Eye (tissue), 1 donor: ENCODE data around the gene PCDHA1.
"Not testable (repeated sequence)": the region's sequence is repeated elsewhere in the genome, so short reads cannot be mapped to it uniquely, and the experiment has no call there.

Experiments
- DNase-seq: peaks from one replicate; pipeline ENCODE4 v3.0.0-alpha.2; 2015

The PCDHA1 gene

GRCh38 chr5:140785905-140786686, at the start of gene PCDHA1:
TSS of gene PCDHA1 (plus strand) at chr5:140786140.
- DNase-seq, result no peak

GRCh38 chr5:140737486-140737885, 48.5 kb upstream of the PCDHA1 start:
- no peak for DNase-seq

GRCh38 chr5:140741967-140742366, 44.0 kb upstream of the PCDHA1 start:
- DNase-seq, result no peak

- no peak for DNase-seq
Measured at GRCh38 chr5:140753561-140753960, 32.4 kb upstream of the PCDHA1 start.

- DNase-seq, result peak; percentile 1
Measured at GRCh38 chr5:140764177-140764973, 21.6 kb upstream of the PCDHA1 start.

- DNase-seq, result no peak
Measured at GRCh38 chr5:140767444-140767843, 18.5 kb upstream of the PCDHA1 start.

- DNase-seq, result no peak
Measured at GRCh38 chr5:140780512-140780911, 5.4 kb upstream of the PCDHA1 start.

GRCh38 chr5:140787422-140787821, 1.5 kb downstream of the PCDHA1 start:
- DNase-seq, result not testable (repeated sequence)

- DNase-seq, result not testable (repeated sequence)
Measured at GRCh38 chr5:140787849-140788504, 2.0 kb downstream of the PCDHA1 start.

- DNase-seq, result no peak
Measured at GRCh38 chr5:140791089-140791488, 5.1 kb downstream of the PCDHA1 start.

GRCh38 chr5:140794595-140795258, 8.8 kb downstream of the PCDHA1 start, which contains the start of gene PCDHA2:
TSS of gene PCDHA2 (plus strand) at chr5:140794852.
- DNase-seq, result no peak

GRCh38 chr5:140795259-140795641, 9.3 kb downstream of the PCDHA1 start:
- DNase-seq, result no peak

- not testable (repeated sequence) for DNase-seq
Measured at GRCh38 chr5:140796072-140796717, 10.3 kb downstream of the PCDHA1 start.

- no peak for DNase-seq
Measured at GRCh38 chr5:140796718-140797095, 10.8 kb downstream of the PCDHA1 start.

- DNase-seq, result peak; percentile 50
Measured at GRCh38 chr5:140800816-140801493, 15.0 kb downstream of the PCDHA1 start, which contains the start of gene PCDHA3. TSS of gene PCDHA3 (plus strand) at chr5:140801057.

GRCh38 chr5:140801494-140801841, 15.5 kb downstream of the PCDHA1 start:
- DNase-seq, result peak; percentile 2

- DNase-seq, result not testable (repeated sequence)
Measured at GRCh38 chr5:140802381-140802780, 16.4 kb downstream of the PCDHA1 start.

- no peak for DNase-seq
Measured at GRCh38 chr5:140802781-140803271, 16.9 kb downstream of the PCDHA1 start.

- peak; percentile 16 for DNase-seq
Measured at GRCh38 chr5:140806834-140807775, 21.2 kb downstream of the PCDHA1 start, which contains the start of gene PCDHA4. TSS of gene PCDHA4 (plus strand) at chr5:140807068.

GRCh38 chr5:140808241-140808888, 22.4 kb downstream of the PCDHA1 start:
- DNase-seq, result not testable (repeated sequence)
